ENCODE results near the gene C3. TPM values are rescaled to one million over a fixed set of nuclear protein-coding genes. Genes with fewer than 3 reads are reported as not detected.

Gene C3
- total and polyA plus RNA-seq, 2 of the 13 experiments (the other 11 are each of a cell fraction or from before 2014, with no cell fraction given): 1,455 to 6,272 TPM

DNA sequence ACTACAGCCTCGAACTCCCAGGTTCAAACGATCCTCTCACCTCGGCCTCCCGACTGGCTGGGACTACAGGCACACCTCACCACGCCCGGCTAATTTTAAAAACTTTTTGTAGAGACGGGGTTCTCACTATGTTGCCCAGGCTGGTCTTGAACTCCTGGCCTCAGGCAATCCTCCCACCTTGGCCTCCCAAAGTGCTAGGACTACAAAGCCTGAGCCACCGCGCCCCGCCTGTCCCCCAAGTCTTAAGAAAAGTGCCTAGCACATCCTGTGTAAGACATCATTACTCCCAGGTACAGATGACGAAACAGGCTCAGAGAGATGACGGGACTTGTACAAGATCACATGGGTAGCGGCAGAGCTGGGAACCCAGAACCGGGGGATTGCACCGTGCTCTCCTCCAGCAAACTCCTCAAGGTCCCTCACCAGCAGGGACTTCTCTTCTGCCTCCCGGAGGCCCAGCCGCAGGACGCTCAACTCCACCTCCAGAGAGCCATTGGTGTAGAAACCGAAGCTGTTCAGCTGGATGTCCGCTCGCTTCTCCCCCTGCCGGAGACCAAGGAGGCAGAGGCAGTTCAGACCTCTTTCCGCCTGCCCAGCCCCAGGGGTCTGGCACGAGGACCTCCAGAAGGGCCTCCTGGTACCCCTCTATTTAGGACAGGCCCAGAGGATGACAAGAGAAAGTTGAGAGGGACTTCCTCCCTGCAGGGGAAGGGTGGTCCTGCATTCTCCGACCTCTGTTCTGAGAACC, 15.9 kb upstream of the C3 start (continued):
- 0 out of 2 replicates have a peak, but pooled peaks have one; percentile 26 for TF ChIP-seq ZNF280D (CRISPR knock-in tag; IDR thresholded peaks at IDR 0.05)
- TF ChIP-seq HDAC2 (CRISPR knock-in tag; IDR thresholded peaks at IDR 0.05): peak; percentile 42; the same call in 1 of the 2 replicates
- peak; percentile 21 to 49; a peak in 1 of 4 replicates for TF ChIP-seq POLR2A (IDR thresholded peaks at IDR 0.05; ENCODE audit: insufficient read depth in 1 of 2, low read depth in 2 of 2, low read length in 2 of 2)
- TF ChIP-seq, protein P1, sequence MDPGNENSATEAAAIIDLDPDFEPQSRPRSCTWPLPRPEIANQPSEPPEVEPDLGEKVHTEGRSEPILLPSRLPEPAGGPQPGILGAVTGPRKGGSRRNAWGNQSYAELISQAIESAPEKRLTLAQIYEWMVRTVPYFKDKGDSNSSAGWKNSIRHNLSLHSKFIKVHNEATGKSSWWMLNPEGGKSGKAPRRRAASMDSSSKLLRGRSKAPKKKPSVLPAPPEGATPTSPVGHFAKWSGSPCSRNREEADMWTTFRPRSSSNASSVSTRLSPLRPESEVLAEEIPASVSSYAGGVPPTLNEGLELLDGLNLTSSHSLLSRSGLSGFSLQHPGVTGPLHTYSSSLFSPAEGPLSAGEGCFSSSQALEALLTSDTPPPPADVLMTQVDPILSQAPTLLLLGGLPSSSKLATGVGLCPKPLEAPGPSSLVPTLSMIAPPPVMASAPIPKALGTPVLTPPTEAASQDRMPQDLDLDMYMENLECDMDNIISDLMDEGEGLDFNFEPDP (CRISPR knock-in tag; conservative IDR thresholded peaks at IDR 0.05): 0 out of 2 replicates have a peak, but pooled peaks have one; percentile 9
- no peak for TF ChIP-seq ZNF160 (CRISPR knock-in tag; IDR thresholded peaks at IDR 0.05)
- peak; percentile 67; the same call in 1 of the 3 replicates for TF ChIP-seq MXI1 (IDR thresholded peaks at IDR 0.05; ENCODE audit: borderline replicate concordance, low read depth, low read length)
- TF ChIP-seq ZNF687 (CRISPR knock-in tag; IDR thresholded peaks at IDR 0.05): peak; percentile 71
- 0 out of 2 replicates have a peak, but pooled peaks have one; percentile 20 for TF ChIP-seq ATF7-NPFF (CRISPR knock-in tag; IDR thresholded peaks at IDR 0.05; ENCODE audit: low read depth)
- 0 out of 2 replicates have a peak, but pooled peaks have one; percentile 30 for TF ChIP-seq MAX (IDR thresholded peaks at IDR 0.05)
- TF ChIP-seq ZFY (CRISPR knock-in tag; IDR thresholded peaks at IDR 0.05): peak; percentile 25; the same call in 1 of the 2 replicates
- peak; percentile 93 for TF ChIP-seq ZNF770 (CRISPR knock-in tag; IDR thresholded peaks at IDR 0.05)
- no peak for TF ChIP-seq ZSCAN22 (CRISPR knock-in tag; IDR thresholded peaks at IDR 0.05)
- peak; percentile 52; the same call in 1 of the 2 replicates for TF ChIP-seq ZNF441 (CRISPR knock-in tag; IDR thresholded peaks at IDR 0.05; ENCODE audit: borderline replicate concordance)
- TF ChIP-seq ZBTB42 (CRISPR knock-in tag; IDR thresholded peaks at IDR 0.05): no peak
- TF ChIP-seq GFI1 (CRISPR knock-in tag; IDR thresholded peaks at IDR 0.05; ENCODE audit: borderline replicate concordance): no peak
- no peak for TF ChIP-seq FOXM1 (CRISPR knock-in tag; IDR thresholded peaks at IDR 0.05)
- peak; percentile 50 for TF ChIP-seq SMC3 (IDR thresholded peaks at IDR 0.05; ENCODE audit: low read length)
- TF ChIP-seq KLF12 (CRISPR knock-in tag; IDR thresholded peaks at IDR 0.05; ENCODE audit: borderline replicate concordance): no peak
